HepG2 (cell line): ENCODE data around the gene SNN. TPM values are rescaled to one million over a fixed set of nuclear protein-coding genes. Genes with fewer than 3 reads are reported as not detected.
A peak's percentile ranks its signal among the peaks of the same experiment; 100 is the strongest.

Source experiments
- ERF ChIP-seq: IDR thresholded peaks from 2 replicates; pipeline ENCODE4 v1.6.1; 2018; ENCODE audit warnings: missing biosample characterization, missing genetic modification reagents
- NCOA5 ChIP-seq: sonication (generic); formaldehyde crosslinking; IDR thresholded peaks from 2 replicates; pipeline ENCODE4 v1.4.0; 2020; ENCODE audit warnings: missing genetic modification reagents
- ZNF230 ChIP-seq: sonication (generic); formaldehyde crosslinking; IDR thresholded peaks from 2 replicates; pipeline ENCODE4 v1.4.0; 2020; ENCODE audit warnings: mild to moderate bottlenecking, missing genetic modification reagents
- ZNF232 ChIP-seq: sonication (generic); formaldehyde crosslinking; IDR thresholded peaks from 2 replicates; pipeline ENCODE4 v1.4.0; 2020; ENCODE audit warnings: missing genetic modification reagents, borderline replicate concordance
- ZNF263 ChIP-seq: sonication (generic); formaldehyde crosslinking; IDR thresholded peaks from 2 replicates; pipeline ENCODE4 v1.4.0; 2020; ENCODE audit warnings: missing genetic modification reagents
- ZNF550 ChIP-seq: sonication (generic); formaldehyde crosslinking; IDR thresholded peaks from 2 replicates; pipeline ENCODE4 v1.4.0; 2020; ENCODE audit warnings: mild to moderate bottlenecking, missing genetic modification reagents, borderline replicate concordance
- ZNF7 ChIP-seq: IDR thresholded peaks from 2 replicates; pipeline ENCODE4 v1.6.1; 2016; ENCODE audit warnings: missing biosample characterization, missing genetic modification reagents
- ZNF775 ChIP-seq: sonication (generic); formaldehyde crosslinking; IDR thresholded peaks from 2 replicates; pipeline ENCODE4 v1.4.0; 2020; ENCODE audit warnings: missing genetic modification reagents, mild to moderate bottlenecking, moderate library complexity, borderline replicate concordance
- polyA plus RNA-seq, 8 experiments: library from polyadenylated mRNA; depleted of rRNA in 3 of 8; stranded (reverse) in 7 of 8; unstranded in 1 of 8; fragments of >200 nt; fragmentation: Illumina TruSeq in 4 of 8; extraction: Trizol in 4 of 8; gene quantifications; 2 replicates each; pipeline versions ENCODE4 v1.2.1 to v1.2.3, GENCODE V29; 2011 to 2016; ENCODE audit warnings: low read depth in 4 of 8, missing spikeins in 1 of 8, mixed read lengths in 1 of 8; ENCODE audit not compliant: insufficient read depth in 1 of 8
- total RNA-seq, 5 experiments: library from RNA; depleted of rRNA; stranded (reverse); fragments of >200 nt; fragmentation: Illumina TruSeq; extraction: Trizol; gene quantifications; 2 replicates each; pipeline ENCODE4 v1.2.3, GENCODE V29; 2016; ENCODE audit warnings: low read depth in 1 of 5
- TF ChIP-seq, protein P1 (sequence below), 2 experiments: fragments of 450-650 bp in 1 of 2; sonication (generic) in 1 of 2; formaldehyde crosslinking in 1 of 2; IDR thresholded peaks; 2 replicates each; pipeline versions ENCODE4 v1.6.1 to v1.8.0; 2016 to 2022; ENCODE audit warnings: antibody characterized with exemption in 1 of 2, mild to moderate bottlenecking in 1 of 2, missing genetic modification reagents in 1 of 2
- TF ChIP-seq, protein P2 (sequence below): sonication (generic); formaldehyde crosslinking; IDR thresholded peaks from 2 replicates; pipeline ENCODE4 v1.4.0; 2020; ENCODE audit warnings: missing genetic modification reagents
- TF ChIP-seq, protein P3 (sequence below): sonication (generic); formaldehyde crosslinking; IDR thresholded peaks from 2 replicates; pipeline ENCODE4 v1.5.0; 2020; ENCODE audit warnings: missing genetic modification reagents
- TF ChIP-seq, protein P4 (sequence below): sonication (generic); formaldehyde crosslinking; IDR thresholded peaks from 2 replicates; pipeline ENCODE4 v1.4.0; 2020; ENCODE audit warnings: mild to moderate bottlenecking, missing genetic modification reagents
- TF ChIP-seq, protein P5 (sequence below): sonication (generic); formaldehyde crosslinking; conservative IDR thresholded peaks from 2 replicates; pipeline ENCODE4 v1.8.1; 2023; ENCODE audit warnings: missing genetic modification reagents

Gene SNN
- total and polyA plus RNA-seq, 2 of the 13 experiments (the other 11 are each of a cell fraction or from before 2014, with no cell fraction given) = 5.2 to 8.4 TPM

DNA sequence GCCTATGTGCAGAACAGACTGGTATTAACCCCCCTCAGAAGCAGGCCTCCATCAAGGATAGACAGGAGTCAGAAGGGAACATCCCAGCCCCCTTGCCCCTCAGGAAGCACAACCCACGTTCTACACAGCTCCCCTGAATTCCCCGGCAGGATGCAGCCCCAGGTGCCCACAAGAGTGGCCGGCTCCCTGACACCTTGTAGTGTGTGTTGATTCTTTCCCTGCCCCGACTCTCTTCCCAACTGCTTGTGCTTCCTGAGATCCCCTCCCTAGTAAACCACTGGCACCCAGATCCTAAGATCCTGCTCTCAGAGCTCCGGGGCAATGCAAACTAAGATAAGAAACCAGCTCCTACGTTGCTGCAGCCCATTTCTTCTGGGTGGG, 46.7 kb upstream of the SNN start (continued):
- TF ChIP-seq, protein P1, sequence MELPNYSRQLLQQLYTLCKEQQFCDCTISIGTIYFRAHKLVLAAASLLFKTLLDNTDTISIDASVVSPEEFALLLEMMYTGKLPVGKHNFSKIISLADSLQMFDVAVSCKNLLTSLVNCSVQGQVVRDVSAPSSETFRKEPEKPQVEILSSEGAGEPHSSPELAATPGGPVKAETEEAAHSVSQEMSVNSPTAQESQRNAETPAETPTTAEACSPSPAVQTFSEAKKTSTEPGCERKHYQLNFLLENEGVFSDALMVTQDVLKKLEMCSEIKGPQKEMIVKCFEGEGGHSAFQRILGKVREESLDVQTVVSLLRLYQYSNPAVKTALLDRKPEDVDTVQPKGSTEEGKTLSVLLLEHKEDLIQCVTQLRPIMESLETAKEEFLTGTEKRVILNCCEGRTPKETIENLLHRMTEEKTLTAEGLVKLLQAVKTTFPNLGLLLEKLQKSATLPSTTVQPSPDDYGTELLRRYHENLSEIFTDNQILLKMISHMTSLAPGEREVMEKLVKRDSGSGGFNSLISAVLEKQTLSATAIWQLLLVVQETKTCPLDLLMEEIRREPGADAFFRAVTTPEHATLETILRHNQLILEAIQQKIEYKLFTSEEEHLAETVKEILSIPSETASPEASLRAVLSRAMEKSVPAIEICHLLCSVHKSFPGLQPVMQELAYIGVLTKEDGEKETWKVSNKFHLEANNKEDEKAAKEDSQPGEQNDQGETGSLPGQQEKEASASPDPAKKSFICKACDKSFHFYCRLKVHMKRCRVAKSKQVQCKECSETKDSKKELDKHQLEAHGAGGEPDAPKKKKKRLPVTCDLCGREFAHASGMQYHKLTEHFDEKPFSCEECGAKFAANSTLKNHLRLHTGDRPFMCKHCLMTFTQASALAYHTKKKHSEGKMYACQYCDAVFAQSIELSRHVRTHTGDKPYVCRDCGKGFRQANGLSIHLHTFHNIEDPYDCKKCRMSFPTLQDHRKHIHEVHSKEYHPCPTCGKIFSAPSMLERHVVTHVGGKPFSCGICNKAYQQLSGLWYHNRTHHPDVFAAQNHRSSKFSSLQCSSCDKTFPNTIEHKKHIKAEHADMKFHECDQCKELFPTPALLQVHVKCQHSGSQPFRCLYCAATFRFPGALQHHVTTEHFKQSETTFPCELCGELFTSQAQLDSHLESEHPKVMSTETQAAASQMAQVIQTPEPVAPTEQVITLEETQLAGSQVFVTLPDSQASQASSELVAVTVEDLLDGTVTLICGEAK (IDR thresholded peaks at IDR 0.05) = no peak
- TF ChIP-seq, protein P1 (CRISPR knock-in tag; IDR thresholded peaks at IDR 0.05) = no peak
- TF ChIP-seq ZNF230 (CRISPR knock-in tag) = 0 out of 2 replicates have a peak, but pooled peaks have one; percentile 6
- peak; percentile 79 for TF ChIP-seq ZNF7 (CRISPR knock-in tag)
- no peak for TF ChIP-seq NCOA5 (CRISPR knock-in tag)
- TF ChIP-seq, protein P2, sequence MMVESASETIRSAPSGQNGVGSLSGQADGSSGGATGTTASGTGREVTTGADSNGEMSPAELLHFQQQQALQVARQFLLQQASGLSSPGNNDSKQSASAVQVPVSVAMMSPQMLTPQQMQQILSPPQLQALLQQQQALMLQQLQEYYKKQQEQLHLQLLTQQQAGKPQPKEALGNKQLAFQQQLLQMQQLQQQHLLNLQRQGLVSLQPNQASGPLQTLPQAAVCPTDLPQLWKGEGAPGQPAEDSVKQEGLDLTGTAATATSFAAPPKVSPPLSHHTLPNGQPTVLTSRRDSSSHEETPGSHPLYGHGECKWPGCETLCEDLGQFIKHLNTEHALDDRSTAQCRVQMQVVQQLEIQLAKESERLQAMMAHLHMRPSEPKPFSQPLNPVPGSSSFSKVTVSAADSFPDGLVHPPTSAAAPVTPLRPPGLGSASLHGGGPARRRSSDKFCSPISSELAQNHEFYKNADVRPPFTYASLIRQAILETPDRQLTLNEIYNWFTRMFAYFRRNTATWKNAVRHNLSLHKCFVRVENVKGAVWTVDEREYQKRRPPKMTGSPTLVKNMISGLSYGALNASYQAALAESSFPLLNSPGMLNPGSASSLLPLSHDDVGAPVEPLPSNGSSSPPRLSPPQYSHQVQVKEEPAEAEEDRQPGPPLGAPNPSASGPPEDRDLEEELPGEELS (CRISPR knock-in tag) = 0 out of 2 replicates have a peak, but pooled peaks have one; percentile 32
- TF ChIP-seq ZNF775 (CRISPR knock-in tag) = no peak
- TF ChIP-seq, protein P3, sequence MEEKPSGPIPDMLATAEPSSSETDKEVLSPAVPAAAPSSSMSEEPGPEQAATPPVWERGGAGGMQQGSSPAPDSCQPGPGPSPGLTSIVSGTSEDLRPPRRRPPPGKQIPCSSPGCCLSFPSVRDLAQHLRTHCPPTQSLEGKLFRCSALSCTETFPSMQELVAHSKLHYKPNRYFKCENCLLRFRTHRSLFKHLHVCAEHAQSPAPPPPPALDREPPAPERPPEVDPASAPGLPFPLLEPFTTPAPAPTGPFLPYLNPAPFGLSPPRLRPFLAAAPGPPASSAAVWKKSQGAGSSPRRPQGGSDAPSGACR (CRISPR knock-in tag) = 0 out of 2 replicates have a peak, but pooled peaks have one; percentile 64
- TF ChIP-seq ZNF550 (CRISPR knock-in tag) = no peak
- TF ChIP-seq ZNF263 (CRISPR knock-in tag) = 0 out of 2 replicates have a peak, but pooled peaks have one; percentile 11
- TF ChIP-seq ERF (CRISPR knock-in tag) = no peak
- TF ChIP-seq, protein P4, sequence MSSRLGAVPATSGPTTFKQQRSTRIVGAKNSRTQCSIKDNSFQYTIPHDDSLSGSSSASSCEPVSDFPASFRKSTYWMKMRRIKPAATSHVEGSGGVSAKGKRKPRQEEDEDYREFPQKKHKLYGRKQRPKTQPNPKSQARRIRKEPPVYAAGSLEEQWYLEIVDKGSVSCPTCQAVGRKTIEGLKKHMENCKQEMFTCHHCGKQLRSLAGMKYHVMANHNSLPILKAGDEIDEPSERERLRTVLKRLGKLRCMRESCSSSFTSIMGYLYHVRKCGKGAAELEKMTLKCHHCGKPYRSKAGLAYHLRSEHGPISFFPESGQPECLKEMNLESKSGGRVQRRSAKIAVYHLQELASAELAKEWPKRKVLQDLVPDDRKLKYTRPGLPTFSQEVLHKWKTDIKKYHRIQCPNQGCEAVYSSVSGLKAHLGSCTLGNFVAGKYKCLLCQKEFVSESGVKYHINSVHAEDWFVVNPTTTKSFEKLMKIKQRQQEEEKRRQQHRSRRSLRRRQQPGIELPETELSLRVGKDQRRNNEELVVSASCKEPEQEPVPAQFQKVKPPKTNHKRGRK = no peak
- TF ChIP-seq ZNF232 (CRISPR knock-in tag) = peak; percentile 34; the same call in 1 of the 2 replicates
- TF ChIP-seq, protein P5, sequence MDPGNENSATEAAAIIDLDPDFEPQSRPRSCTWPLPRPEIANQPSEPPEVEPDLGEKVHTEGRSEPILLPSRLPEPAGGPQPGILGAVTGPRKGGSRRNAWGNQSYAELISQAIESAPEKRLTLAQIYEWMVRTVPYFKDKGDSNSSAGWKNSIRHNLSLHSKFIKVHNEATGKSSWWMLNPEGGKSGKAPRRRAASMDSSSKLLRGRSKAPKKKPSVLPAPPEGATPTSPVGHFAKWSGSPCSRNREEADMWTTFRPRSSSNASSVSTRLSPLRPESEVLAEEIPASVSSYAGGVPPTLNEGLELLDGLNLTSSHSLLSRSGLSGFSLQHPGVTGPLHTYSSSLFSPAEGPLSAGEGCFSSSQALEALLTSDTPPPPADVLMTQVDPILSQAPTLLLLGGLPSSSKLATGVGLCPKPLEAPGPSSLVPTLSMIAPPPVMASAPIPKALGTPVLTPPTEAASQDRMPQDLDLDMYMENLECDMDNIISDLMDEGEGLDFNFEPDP = peak; percentile 76; the same call in 1 of the 2 replicates
